Left ventricle myocardium inferior (tissue), 1 donor: ENCODE results near the gene ATF7IP. TPM values are rescaled to one million over a fixed set of nuclear protein-coding genes. Genes with fewer than 3 reads are reported as not detected.

ENCODE experiments used
- DNase-seq: peaks from one replicate; pipeline ENCODE4 v3.0.0-alpha.2; 2020
- H3K27ac ChIP-seq: fragments of 200-600 bp; replicated peaks from 2 replicates; pipeline ENCODE4 v1.8.0; 2021
- H3K27me3 ChIP-seq: fragments of 200-600 bp; 2 replicates; pipeline ENCODE4 v1.8.0; 2021; ENCODE audit warnings: low read depth
- H3K36me3 ChIP-seq: fragments of 200-600 bp; 2 replicates; pipeline ENCODE4 v1.8.0; 2021
- H3K4me1 ChIP-seq: fragments of 200-600 bp; 2 replicates; pipeline ENCODE4 v1.8.0; 2021
- H3K4me3 ChIP-seq: fragments of 200-600 bp; 2 replicates; pipeline ENCODE4 v1.8.0; 2021; ENCODE audit warnings: mild to moderate bottlenecking, moderate library complexity
- H3K9me3 ChIP-seq: fragments of 200-600 bp; replicated peaks from 2 replicates; pipeline ENCODE4 v1.8.0; 2021
- intact Hi-C: fragments of 100-400 bp; cut with micrococcal nuclease; formaldehyde crosslinking; loops from one replicate; pipeline ENCODE4 v1.11.0; 2022
- total RNA-seq: library from RNA; stranded (reverse); fragmentation: NEBNext Ultra II Directional; extraction: Animal tissue kit (Norgen Biotek cat#: 25700); gene quantifications from one replicate; pipeline ENCODE4 v1.2.1, GENCODE V29; 2021
- TF ChIP-seq, protein P1 (sequence below): fragments of 200-600 bp; IDR thresholded peaks from 2 replicates; pipeline ENCODE4 v1.8.0; 2021; ENCODE audit warnings: antibody characterized with exemption, mild to moderate bottlenecking, borderline replicate concordance
- donor health status: DM: no; HTN: yes; CAD: no; lungs with severe emphysema.

ATF7IP gene
- total RNA-seq, 1 donor from 2014 or later = 64.3 TPM

DNA sequence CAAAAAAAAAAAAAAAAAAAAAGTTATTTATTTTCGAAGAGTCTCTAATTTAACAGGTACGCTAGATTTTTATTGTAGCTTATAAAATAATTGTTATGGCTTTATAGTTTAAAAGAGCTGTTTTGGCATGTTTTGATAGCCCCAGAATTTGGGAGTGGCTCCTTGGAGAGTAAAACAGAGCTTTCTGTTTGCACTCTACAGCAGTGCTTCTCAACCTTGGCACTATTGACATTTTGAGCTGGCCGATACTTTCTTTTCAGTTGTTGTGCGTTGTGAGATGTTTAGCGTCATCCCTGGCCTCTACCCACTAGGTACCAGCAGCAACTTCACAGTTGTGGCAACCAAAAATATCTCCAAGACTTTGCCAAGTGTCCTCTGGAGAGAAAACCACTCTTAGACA, 171.6 kb downstream of the ATF7IP start:
- no peak for DNase-seq

DNA sequence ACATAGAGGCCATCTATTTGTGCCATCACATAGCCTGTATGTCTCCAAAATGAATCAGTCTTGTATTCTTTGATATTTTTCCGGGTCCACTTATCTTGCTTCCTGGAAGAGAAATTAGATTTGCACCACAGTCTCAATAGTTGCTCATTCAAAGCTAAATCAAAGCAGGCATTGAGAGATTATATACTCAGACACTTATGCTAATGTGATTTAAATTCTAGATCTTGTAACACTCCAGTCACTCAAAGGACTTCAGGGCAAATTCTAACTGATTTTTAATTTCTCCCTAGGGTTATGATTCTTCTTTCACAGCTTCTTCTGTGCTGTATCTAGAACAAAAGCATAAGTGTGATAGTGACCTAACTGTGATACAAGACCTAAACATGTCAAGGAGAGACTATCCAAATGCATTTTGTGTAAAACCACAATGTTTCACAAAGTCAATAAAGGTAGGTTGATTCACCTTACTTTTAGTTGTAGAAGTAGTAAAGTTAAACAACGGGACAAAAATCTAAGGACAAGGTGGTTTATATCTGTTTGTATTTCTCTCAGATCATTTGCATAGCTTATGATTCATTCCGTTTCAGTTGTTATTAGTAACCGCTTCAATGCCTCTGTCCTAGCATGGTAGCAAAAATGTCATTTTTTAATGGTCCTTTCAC, 175.4 kb downstream of the ATF7IP start:
- TF ChIP-seq, protein P1, sequence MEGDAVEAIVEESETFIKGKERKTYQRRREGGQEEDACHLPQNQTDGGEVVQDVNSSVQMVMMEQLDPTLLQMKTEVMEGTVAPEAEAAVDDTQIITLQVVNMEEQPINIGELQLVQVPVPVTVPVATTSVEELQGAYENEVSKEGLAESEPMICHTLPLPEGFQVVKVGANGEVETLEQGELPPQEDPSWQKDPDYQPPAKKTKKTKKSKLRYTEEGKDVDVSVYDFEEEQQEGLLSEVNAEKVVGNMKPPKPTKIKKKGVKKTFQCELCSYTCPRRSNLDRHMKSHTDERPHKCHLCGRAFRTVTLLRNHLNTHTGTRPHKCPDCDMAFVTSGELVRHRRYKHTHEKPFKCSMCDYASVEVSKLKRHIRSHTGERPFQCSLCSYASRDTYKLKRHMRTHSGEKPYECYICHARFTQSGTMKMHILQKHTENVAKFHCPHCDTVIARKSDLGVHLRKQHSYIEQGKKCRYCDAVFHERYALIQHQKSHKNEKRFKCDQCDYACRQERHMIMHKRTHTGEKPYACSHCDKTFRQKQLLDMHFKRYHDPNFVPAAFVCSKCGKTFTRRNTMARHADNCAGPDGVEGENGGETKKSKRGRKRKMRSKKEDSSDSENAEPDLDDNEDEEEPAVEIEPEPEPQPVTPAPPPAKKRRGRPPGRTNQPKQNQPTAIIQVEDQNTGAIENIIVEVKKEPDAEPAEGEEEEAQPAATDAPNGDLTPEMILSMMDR = no peak
- Histone ChIP-seq H3K27ac (no peak overlapping the region), H3K27me3 (no peaks in the 10 kb centered on the region), H3K36me3 (peaks cover 7% of the 10 kb centered on the region), H3K4me3 (no peak overlapping the region), H3K4me1 (no peaks in the 10 kb centered on the region), H3K9me3 (no peaks in the 10 kb centered on the region)
- intact Hi-C loops = no loop called here
- no peak for DNase-seq

More for the DNA sequence above, 171.6 kb downstream of the ATF7IP start:
- Histone ChIP-seq H3K4me3 (no peak overlapping the region), H3K4me1 (no peaks in the 10 kb centered on the region), H3K27me3 (no peaks in the 10 kb centered on the region), H3K36me3 (peaks cover 17% of the 10 kb centered on the region), H3K9me3 (no peaks in the 10 kb centered on the region), H3K27ac (no peak overlapping the region)
- intact Hi-C loops = no loop called here
- TF ChIP-seq, protein P1 = no peak

GRCh38 chr12:14545144-14546124, 180.0 kb downstream of the ATF7IP start:
- TF ChIP-seq, protein P1 = no peak
- H3K27me3 ChIP-seq = no peaks in the 10 kb centered on the region

GRCh38 chr12:14547571-14547970, 182.1 kb downstream of the ATF7IP start:
- TF ChIP-seq, protein P1 = no peak
- Histone ChIP-seq H3K4me3 (no peak overlapping the region), H3K9me3 (no peaks in the 10 kb centered on the region), H3K36me3 (no peaks in the 10 kb centered on the region), H3K27ac (no peak overlapping the region), H3K27me3 (no peaks in the 10 kb centered on the region), H3K4me1 (peaks cover 4% of the 10 kb centered on the region)
- intact Hi-C loops = no loop called here
- DNase-seq = no peak

More at GRCh38 chr12:14545144-14546124, 180.0 kb downstream of the ATF7IP start:
- H3K4me1 ChIP-seq = no peaks in the 10 kb centered on the region
- no peak overlapping the region for H3K4me3 ChIP-seq
- no peak overlapping the region for H3K27ac ChIP-seq
- H3K36me3 ChIP-seq = no peaks in the 10 kb centered on the region
- H3K9me3 ChIP-seq = no peaks in the 10 kb centered on the region
- intact Hi-C loops = no loop called here
- no peak for DNase-seq

DNA sequence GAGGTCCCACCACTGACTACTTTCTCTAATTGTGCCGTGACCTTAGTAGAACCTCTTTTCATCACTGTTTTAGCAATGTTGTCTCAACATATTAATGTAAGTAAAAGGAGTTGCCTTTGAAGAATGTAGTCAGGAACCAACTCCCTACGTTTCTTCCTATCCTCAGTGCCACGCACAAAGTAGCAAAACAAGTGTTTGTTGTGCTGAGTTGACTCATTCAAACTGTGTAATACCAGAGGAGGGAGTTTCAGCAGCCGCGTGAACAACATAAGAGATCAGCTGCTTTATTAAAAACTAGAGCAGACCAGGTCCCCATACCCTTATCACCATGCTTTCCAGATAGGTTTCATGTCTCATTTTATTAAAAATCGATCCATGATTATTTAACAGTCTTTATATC, 183.1 kb downstream of the ATF7IP start:
- Histone ChIP-seq H3K4me1 (peaks cover 14% of the 10 kb centered on the region), H3K9me3 (no peaks in the 10 kb centered on the region), H3K4me3 (no peak overlapping the region), H3K27me3 (no peaks in the 10 kb centered on the region), H3K36me3 (no peaks in the 10 kb centered on the region), H3K27ac (no peak overlapping the region)
- TF ChIP-seq, protein P1 = no peak
- no peak for DNase-seq
- intact Hi-C loops = no loop called here

Other genes starting within 250 kb of the ATF7IP start
- gene PLBD1, start 202.2 kb downstream of the ATF7IP start, total RNA-seq = 29.1 TPM